Osteoblast (primary cell): ENCODE measurements around the gene FAM174C. TPM values are rescaled to one million over a fixed set of nuclear protein-coding genes. Genes with fewer than 3 reads are reported as not detected.
A peak's percentile ranks its signal among the peaks of the same experiment; 100 is the strongest.

Source experiments
- DNase-seq: peaks from one replicate; pipeline ENCODE4 v3.0.0; 2011; ENCODE audit warnings: low spot score, mixed read lengths; ENCODE audit not compliant: insufficient read length; ENCODE audit errors: missing footprints
- H2AFZ ChIP-seq: 2 replicates; pipeline ENCODE4 v1.6.0; 2011; ENCODE audit warnings: mild to moderate bottlenecking, low read length
- H3K27ac ChIP-seq: 2 replicates; pipeline ENCODE4 v1.5.1; 2011; ENCODE audit warnings: mild to moderate bottlenecking, low read depth, low read length, moderate library complexity
- H3K27me3 ChIP-seq: 2 replicates; pipeline ENCODE4 v1.6.0; 2012; ENCODE audit warnings: mild to moderate bottlenecking, control low read depth, inconsistent platforms, low read length, moderate library complexity; ENCODE audit not compliant: insufficient read depth
- H3K36me3 ChIP-seq: 2 replicates; pipeline ENCODE4 v1.5.1; 2011; ENCODE audit warnings: mild to moderate bottlenecking, low read length, control low read depth, moderate library complexity; ENCODE audit not compliant: insufficient read depth
- H3K4me1 ChIP-seq: 2 replicates; pipeline ENCODE4 v1.5.1; 2011; ENCODE audit warnings: mild to moderate bottlenecking, low read length, control low read depth, moderate library complexity; ENCODE audit not compliant: insufficient read depth
- H3K4me2 ChIP-seq: 2 replicates; pipeline ENCODE4 v1.6.0; 2011; ENCODE audit warnings: mild to moderate bottlenecking, low read length; ENCODE audit not compliant: insufficient read depth
- H3K4me3 ChIP-seq: fragments of 200-600 bp; sonication (generic); 3 replicates; pipeline ENCODE4 v1.5.1; 2012; ENCODE audit warnings: mild to moderate bottlenecking, low read length, inconsistent platforms; ENCODE audit not compliant: insufficient read depth
- H3K79me2 ChIP-seq: 2 replicates; pipeline ENCODE4 v1.6.0; 2012; ENCODE audit warnings: mild to moderate bottlenecking, low read length, control low read depth, inconsistent platforms; ENCODE audit not compliant: insufficient read depth
- H3K9me3 ChIP-seq: 2 replicates; pipeline ENCODE4 v1.5.1; 2011; ENCODE audit warnings: low read depth, low read length, control low read depth
- H4K20me1 ChIP-seq: 2 replicates; pipeline ENCODE4 v1.6.0; 2012; ENCODE audit warnings: mild to moderate bottlenecking, low read length, control low read depth; ENCODE audit not compliant: insufficient read depth
- total RNA-seq: library from RNA; depleted of rRNA; stranded (reverse); fragments of >200 nt; gene quantifications from 2 replicates; pipeline ENCODE4 v1.2.3, GENCODE V29; 2012
- TF ChIP-seq, protein P1 (sequence below): IDR thresholded peaks from 2 replicates; pipeline ENCODE4 v1.5.1; 2011; ENCODE audit warnings: mild to moderate bottlenecking, low read depth, low read length, moderate library complexity; ENCODE audit errors: extremely low read depth

Gene FAM174C
- total RNA-seq, 1 donor, result 25.0 TPM

DNA sequence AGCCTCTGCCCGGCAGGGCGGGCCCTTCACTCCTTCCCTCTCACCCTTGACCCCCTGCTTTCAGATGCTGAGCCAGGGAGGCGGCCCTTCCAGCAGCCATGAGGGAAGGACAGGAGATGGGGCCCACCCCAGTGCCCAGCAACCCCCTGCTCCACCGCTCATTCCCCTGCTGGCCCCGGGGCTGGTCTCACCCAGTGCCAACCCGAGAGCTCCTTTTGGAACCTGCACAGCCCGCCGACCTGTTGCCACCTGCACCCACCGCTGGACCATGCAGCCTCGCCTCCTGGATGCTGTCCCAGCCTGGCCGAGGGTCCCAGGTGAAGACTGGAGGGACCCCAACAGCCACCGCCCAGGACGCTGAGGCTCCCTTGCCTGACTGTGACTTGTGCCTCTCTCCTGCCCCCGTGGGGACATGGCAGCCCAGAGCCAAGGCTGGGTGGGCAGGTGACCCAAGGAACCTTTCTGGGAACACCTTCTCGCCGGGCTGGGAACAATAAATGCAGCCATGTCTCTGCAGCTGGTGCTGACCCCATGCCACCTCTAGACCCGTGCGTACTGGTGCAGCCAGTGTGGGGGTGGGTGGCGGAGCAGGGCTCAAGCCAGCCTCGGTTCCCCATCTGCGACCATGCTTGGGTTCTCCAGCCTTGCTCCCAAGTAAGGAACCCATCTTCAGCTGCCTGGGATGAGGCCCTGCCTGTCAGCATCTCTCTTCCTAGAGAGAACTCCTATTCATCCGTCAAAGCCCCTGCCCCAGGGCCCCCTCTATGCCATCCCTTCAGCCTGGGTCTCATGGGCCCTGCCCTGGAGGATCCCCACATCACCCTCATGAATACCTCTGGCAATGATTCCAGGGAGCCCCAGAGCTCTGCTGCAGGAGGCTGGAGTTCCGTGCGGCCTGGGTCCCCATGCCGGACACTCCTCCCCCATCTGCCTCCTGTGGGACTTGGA, 3.7 kb downstream of the FAM174C start:
- Histone ChIP-seq H4K20me1 (peaks cover 20% of the 10 kb centered on the region), H3K79me2 (peaks cover 21% of the 10 kb centered on the region), H3K9me3 (no peaks in the 10 kb centered on the region), H3K27ac (no peak overlapping the region), H3K4me2 (no peak overlapping the region), H3K4me1 (peaks cover 18% of the 10 kb centered on the region), H2AFZ (no peak overlapping the region), H3K27me3 (peaks cover 5% of the 10 kb centered on the region), H3K36me3 (peaks cover 32% of the 10 kb centered on the region), H3K4me3 (no peak overlapping the region)
- TF ChIP-seq, protein P1, sequence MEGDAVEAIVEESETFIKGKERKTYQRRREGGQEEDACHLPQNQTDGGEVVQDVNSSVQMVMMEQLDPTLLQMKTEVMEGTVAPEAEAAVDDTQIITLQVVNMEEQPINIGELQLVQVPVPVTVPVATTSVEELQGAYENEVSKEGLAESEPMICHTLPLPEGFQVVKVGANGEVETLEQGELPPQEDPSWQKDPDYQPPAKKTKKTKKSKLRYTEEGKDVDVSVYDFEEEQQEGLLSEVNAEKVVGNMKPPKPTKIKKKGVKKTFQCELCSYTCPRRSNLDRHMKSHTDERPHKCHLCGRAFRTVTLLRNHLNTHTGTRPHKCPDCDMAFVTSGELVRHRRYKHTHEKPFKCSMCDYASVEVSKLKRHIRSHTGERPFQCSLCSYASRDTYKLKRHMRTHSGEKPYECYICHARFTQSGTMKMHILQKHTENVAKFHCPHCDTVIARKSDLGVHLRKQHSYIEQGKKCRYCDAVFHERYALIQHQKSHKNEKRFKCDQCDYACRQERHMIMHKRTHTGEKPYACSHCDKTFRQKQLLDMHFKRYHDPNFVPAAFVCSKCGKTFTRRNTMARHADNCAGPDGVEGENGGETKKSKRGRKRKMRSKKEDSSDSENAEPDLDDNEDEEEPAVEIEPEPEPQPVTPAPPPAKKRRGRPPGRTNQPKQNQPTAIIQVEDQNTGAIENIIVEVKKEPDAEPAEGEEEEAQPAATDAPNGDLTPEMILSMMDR, result no peak
- no peak for DNase-seq

DNA sequence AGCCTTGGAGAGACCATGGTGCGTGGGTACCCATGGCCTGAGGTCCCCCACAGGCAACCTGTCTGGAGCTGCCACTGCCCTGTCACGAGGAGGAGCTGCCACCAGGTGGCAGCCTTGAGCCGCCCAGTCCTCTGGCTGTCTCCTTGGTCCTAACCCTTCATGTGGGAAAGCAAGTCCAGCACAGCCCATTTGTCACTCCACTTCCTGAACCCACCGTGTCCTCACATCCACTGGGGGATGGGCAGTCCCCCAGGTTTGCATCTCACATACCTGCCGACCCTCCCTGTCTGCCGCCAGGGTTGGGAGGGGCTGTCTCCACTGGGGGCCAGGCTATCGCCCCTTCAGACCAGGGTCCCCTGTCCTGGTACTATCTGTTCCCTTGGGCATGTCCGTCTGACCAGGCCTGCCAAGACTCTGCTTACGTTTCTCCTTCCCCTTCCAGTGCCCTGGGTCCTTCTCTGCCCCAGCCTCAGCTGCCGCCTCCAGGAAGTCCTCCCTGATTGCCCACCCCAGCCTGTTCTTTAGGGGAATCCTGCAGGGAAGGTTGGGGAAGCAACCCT, 4.5 kb downstream of the FAM174C start:
- Histone ChIP-seq H2AFZ (no peak overlapping the region), H4K20me1 (peaks cover 15% of the 10 kb centered on the region), H3K27ac (no peak overlapping the region), H3K79me2 (peaks cover 13% of the 10 kb centered on the region), H3K36me3 (peaks cover 23% of the 10 kb centered on the region), H3K4me2 (no peak overlapping the region), H3K27me3 (peaks cover 14% of the 10 kb centered on the region), H3K9me3 (no peaks in the 10 kb centered on the region), H3K4me3 (no peak overlapping the region), H3K4me1 (peaks cover 10% of the 10 kb centered on the region)
- DNase-seq, result peak; percentile 100
- TF ChIP-seq, protein P1, result peak; percentile 92

DNA sequence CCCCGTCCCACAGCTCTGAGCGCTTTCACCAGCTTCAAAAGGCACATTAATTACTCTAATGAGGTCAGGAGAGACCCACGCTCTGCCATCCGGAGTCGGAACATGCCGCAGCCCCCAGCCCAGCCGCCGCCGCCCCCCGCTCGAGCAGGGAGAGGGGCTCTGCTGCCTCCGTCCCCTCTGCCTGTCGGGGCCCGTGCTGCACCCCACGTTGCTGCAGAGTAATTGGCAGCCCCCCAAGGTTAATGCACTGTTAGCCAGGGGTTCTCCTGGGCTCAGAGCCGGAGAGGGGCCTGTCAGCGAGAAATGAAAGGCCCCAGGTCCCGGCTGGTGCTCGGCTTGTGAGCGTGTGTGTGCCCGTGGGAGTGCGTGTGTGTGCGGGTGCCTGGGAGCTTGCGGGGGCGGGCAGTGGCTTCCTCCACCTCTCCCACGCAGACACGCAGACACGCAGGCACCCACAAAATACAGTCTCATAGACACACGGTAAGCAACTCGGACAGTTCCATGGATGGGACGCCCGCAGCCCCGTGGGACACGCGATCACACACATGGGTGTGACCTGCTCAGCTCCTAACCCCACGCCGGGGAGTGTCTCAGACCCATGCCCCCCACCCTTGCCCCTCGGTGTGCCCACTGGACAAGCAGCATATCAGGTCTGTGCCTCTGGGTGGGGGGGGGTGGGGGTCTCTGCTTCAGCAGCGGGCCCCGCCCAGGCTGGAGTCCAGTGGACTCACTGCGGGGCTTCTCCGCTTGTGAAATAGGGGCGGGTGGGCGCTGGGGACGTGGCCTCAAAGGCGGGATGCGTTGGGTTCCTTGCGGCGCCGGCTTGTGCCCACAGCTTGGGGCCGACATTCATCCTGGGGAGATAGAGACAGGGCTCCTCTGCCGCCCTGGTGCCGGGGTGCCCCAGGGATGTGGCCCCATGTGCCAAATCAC, 5.6 kb downstream of the FAM174C start:
- Histone ChIP-seq H3K36me3 (peaks cover 23% of the 10 kb centered on the region), H3K27ac (no peak overlapping the region), H3K4me3 (no peak overlapping the region), H2AFZ (no peak overlapping the region), H3K9me3 (no peaks in the 10 kb centered on the region), H3K79me2 (peaks cover 13% of the 10 kb centered on the region), H3K4me1 (peaks cover 10% of the 10 kb centered on the region), H3K4me2 (no peak overlapping the region), H3K27me3 (peaks cover 20% of the 10 kb centered on the region), H4K20me1 (peaks cover 14% of the 10 kb centered on the region)
- DNase-seq, result no peak
- TF ChIP-seq, protein P1, result no peak
